HepG2 (cell line): ENCODE results near the gene AADACL4. TPM values are rescaled to one million over a fixed set of nuclear protein-coding genes. Genes with fewer than 3 reads are reported as not detected.

Experiments
- CAMTA2 ChIP-seq: sonication (generic); formaldehyde crosslinking; IDR thresholded peaks from 2 replicates; pipeline ENCODE4 v1.4.0; 2020; ENCODE audit warnings: mild to moderate bottlenecking, missing genetic modification reagents, borderline replicate concordance
- CBFB ChIP-seq: sonication (generic); formaldehyde crosslinking; IDR thresholded peaks from 2 replicates; pipeline ENCODE4 v1.4.0; 2020; ENCODE audit warnings: missing genetic modification reagents
- E2F2 ChIP-seq: sonication (generic); formaldehyde crosslinking; IDR thresholded peaks from 2 replicates; pipeline ENCODE4 v1.4.0; 2020; ENCODE audit warnings: missing genetic modification reagents, borderline replicate concordance
- HHEX ChIP-seq: IDR thresholded peaks from 2 replicates; pipeline ENCODE4 v1.6.1; 2016; ENCODE audit warnings: control low read depth
- HNRNPH1 ChIP-seq: fragments of 200-400 bp; formaldehyde crosslinking; optimal IDR thresholded peaks from 2 replicates; pipeline ENCODE3; 2017; ENCODE audit warnings: mild to moderate bottlenecking, low read depth, low read length
- MTF2 ChIP-seq: sonication (generic); formaldehyde crosslinking; IDR thresholded peaks from 2 replicates; pipeline ENCODE4 v1.5.0; 2020; ENCODE audit warnings: missing genetic modification reagents, borderline replicate concordance
- MYNN ChIP-seq: sonication (generic); formaldehyde crosslinking; IDR thresholded peaks from 2 replicates; pipeline ENCODE4 v1.4.0; 2020; ENCODE audit warnings: mild to moderate bottlenecking, low read depth, missing genetic modification reagents
- MZF1 ChIP-seq: sonication (generic); formaldehyde crosslinking; IDR thresholded peaks from 2 replicates; pipeline ENCODE4 v1.8.1; 2023; ENCODE audit warnings: mild to moderate bottlenecking, missing genetic modification reagents, borderline replicate concordance
- NFKB2 ChIP-seq: sonication (generic); formaldehyde crosslinking; IDR thresholded peaks from 2 replicates; pipeline ENCODE4 v1.4.0; 2020; ENCODE audit warnings: missing genetic modification reagents, borderline replicate concordance
- SMAD3 ChIP-seq: sonication (generic); formaldehyde crosslinking; IDR thresholded peaks from 2 replicates; pipeline ENCODE4 v1.4.0; 2020; ENCODE audit warnings: missing genetic modification reagents
- SMAD9 ChIP-seq: sonication (generic); formaldehyde crosslinking; IDR thresholded peaks from 2 replicates; pipeline ENCODE4 v1.5.1; 2020; ENCODE audit warnings: mild to moderate bottlenecking, missing genetic modification reagents
- UBTF ChIP-seq: sonication (generic); formaldehyde crosslinking; IDR thresholded peaks from 2 replicates; pipeline ENCODE4 v1.4.0; 2020; ENCODE audit warnings: mild to moderate bottlenecking, missing genetic modification reagents
- ZNF136 ChIP-seq: sonication (generic); formaldehyde crosslinking; IDR thresholded peaks from 2 replicates; pipeline ENCODE4 v1.8.1; 2022; ENCODE audit warnings: low read depth, mild to moderate bottlenecking, moderate library complexity, missing genetic modification reagents
- ZNF556 ChIP-seq: sonication (generic); formaldehyde crosslinking; IDR thresholded peaks from 2 replicates; pipeline ENCODE4 v1.4.0; 2020; ENCODE audit warnings: mild to moderate bottlenecking, missing genetic modification reagents, borderline replicate concordance
- ZNF83 ChIP-seq: sonication (generic); formaldehyde crosslinking; IDR thresholded peaks from 2 replicates; pipeline ENCODE4 v1.4.0; 2020; ENCODE audit warnings: missing genetic modification reagents, mild to moderate bottlenecking, borderline replicate concordance
- polyA plus RNA-seq, 8 experiments: library from polyadenylated mRNA; depleted of rRNA in 3 of 8; stranded (reverse) in 7 of 8; unstranded in 1 of 8; fragments of >200 nt; fragmentation: Illumina TruSeq in 4 of 8; extraction: Trizol in 4 of 8; gene quantifications; 2 replicates each; pipeline versions ENCODE4 v1.2.1 to v1.2.3, GENCODE V29; 2011 to 2016; ENCODE audit warnings: low read depth in 4 of 8, missing spikeins in 1 of 8, mixed read lengths in 1 of 8; ENCODE audit not compliant: insufficient read depth in 1 of 8
- total RNA-seq, 5 experiments: library from RNA; depleted of rRNA; stranded (reverse); fragments of >200 nt; fragmentation: Illumina TruSeq; extraction: Trizol; gene quantifications; 2 replicates each; pipeline ENCODE4 v1.2.3, GENCODE V29; 2016; ENCODE audit warnings: low read depth in 1 of 5
- TF ChIP-seq, protein P1 (sequence below): sonication (generic); formaldehyde crosslinking; IDR thresholded peaks from 2 replicates; pipeline ENCODE4 v1.8.1; 2023; ENCODE audit warnings: missing genetic modification reagents, mild to moderate bottlenecking, borderline replicate concordance
- TF ChIP-seq, protein P2 (sequence below): sonication (generic); formaldehyde crosslinking; IDR thresholded peaks from 2 replicates; pipeline ENCODE4 v1.5.1; 2020; ENCODE audit warnings: mild to moderate bottlenecking, missing genetic modification reagents, borderline replicate concordance
- TF ChIP-seq, protein P3 (sequence below): sonication (generic); formaldehyde crosslinking; IDR thresholded peaks from 2 replicates; pipeline ENCODE4 v1.5.1; 2020; ENCODE audit warnings: missing genetic modification reagents, mild to moderate bottlenecking, borderline replicate concordance
- TF ChIP-seq, protein P4 (sequence below): sonication (generic); formaldehyde crosslinking; IDR thresholded peaks from 2 replicates; pipeline ENCODE4 v1.5.0; 2020; ENCODE audit warnings: missing genetic modification reagents, mild to moderate bottlenecking, borderline replicate concordance

The AADACL4 gene
- total and polyA plus RNA-seq, 2 of the 13 experiments (the other 11 are each of a cell fraction or from before 2014, with no cell fraction given), result not detected

DNA sequence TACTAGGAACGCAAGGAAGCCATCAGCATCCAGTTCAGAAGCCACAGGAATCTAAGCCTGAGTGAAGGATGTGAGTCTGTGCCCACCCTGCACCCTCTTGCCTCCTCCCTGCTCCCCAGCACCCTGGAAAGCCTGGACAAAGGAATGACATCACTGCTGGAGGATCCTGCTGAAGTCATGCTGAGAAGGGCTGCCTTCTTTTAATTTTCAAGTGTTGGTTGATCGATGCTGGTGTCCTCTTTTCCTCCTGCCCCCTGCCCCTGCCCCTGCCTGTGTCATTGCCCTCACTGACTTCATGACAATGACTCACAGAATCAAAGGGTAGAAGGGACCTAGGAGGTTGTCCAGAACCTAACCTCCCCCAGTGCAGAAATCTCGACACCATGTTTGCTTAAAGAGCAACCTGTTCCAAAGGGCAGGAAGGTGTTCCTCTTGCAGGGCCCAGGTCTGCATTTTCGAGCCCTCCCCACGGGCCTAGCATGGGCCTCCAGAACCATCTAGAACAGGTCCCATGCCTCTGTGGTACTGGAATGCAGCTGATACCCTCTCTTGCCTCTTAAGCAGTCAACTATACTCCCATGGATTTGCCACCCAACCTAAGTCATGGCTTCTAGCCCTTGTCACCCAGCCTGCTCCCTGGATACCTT lies 35.5 kb upstream of the AADACL4 start (continued):
- TF ChIP-seq NFKB2 (CRISPR knock-in tag) (no peak), CAMTA2 (CRISPR knock-in tag) (no peak), UBTF (CRISPR knock-in tag) (no peak), HNRNPH1 (no peak), ZNF83 (CRISPR knock-in tag) (no peak), MTF2 (no peak), CBFB (CRISPR knock-in tag) (no peak), SMAD9 (CRISPR knock-in tag) (no peak), E2F2 (no peak), MYNN (no peak), SMAD3 (no peak), MZF1 (CRISPR knock-in tag) (no peak), ZNF136 (CRISPR knock-in tag) (0 out of 2 replicates have a peak, but pooled peaks have one; percentile 16), HHEX (CRISPR knock-in tag) (no peak), ZNF556 (CRISPR knock-in tag) (no peak)
- TF ChIP-seq, protein P1, sequence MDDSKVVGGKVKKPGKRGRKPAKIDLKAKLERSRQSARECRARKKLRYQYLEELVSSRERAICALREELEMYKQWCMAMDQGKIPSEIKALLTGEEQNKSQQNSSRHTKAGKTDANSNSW (CRISPR knock-in tag), result no peak
- TF ChIP-seq, protein P2, sequence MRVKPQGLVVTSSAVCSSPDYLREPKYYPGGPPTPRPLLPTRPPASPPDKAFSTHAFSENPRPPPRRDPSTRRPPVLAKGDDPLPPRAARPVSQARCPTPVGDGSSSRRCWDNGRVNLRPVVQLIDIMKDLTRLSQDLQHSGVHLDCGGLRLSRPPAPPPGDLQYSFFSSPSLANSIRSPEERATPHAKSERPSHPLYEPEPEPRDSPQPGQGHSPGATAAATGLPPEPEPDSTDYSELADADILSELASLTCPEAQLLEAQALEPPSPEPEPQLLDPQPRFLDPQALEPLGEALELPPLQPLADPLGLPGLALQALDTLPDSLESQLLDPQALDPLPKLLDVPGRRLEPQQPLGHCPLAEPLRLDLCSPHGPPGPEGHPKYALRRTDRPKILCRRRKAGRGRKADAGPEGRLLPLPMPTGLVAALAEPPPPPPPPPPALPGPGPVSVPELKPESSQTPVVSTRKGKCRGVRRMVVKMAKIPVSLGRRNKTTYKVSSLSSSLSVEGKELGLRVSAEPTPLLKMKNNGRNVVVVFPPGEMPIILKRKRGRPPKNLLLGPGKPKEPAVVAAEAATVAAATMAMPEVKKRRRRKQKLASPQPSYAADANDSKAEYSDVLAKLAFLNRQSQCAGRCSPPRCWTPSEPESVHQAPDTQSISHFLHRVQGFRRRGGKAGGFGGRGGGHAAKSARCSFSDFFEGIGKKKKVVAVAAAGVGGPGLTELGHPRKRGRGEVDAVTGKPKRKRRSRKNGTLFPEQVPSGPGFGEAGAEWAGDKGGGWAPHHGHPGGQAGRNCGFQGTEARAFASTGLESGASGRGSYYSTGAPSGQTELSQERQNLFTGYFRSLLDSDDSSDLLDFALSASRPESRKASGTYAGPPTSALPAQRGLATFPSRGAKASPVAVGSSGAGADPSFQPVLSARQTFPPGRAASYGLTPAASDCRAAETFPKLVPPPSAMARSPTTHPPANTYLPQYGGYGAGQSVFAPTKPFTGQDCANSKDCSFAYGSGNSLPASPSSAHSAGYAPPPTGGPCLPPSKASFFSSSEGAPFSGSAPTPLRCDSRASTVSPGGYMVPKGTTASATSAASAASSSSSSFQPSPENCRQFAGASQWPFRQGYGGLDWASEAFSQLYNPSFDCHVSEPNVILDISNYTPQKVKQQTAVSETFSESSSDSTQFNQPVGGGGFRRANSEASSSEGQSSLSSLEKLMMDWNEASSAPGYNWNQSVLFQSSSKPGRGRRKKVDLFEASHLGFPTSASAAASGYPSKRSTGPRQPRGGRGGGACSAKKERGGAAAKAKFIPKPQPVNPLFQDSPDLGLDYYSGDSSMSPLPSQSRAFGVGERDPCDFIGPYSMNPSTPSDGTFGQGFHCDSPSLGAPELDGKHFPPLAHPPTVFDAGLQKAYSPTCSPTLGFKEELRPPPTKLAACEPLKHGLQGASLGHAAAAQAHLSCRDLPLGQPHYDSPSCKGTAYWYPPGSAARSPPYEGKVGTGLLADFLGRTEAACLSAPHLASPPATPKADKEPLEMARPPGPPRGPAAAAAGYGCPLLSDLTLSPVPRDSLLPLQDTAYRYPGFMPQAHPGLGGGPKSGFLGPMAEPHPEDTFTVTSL, result peak; percentile 38; the same call in 1 of the 2 replicates
- TF ChIP-seq, protein P3, sequence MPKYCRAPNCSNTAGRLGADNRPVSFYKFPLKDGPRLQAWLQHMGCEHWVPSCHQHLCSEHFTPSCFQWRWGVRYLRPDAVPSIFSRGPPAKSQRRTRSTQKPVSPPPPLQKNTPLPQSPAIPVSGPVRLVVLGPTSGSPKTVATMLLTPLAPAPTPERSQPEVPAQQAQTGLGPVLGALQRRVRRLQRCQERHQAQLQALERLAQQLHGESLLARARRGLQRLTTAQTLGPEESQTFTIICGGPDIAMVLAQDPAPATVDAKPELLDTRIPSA (CRISPR knock-in tag), result no peak
- TF ChIP-seq, protein P4, sequence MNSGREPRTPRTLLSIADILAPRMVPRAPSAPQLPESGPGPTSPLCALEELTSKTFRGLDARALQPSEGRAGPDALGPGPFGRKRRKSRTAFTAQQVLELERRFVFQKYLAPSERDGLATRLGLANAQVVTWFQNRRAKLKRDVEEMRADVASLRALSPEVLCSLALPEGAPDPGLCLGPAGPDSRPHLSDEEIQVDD, result no peak
